GM19240 (cell line): ENCODE data around the gene GBP6.
"Not testable (repeated sequence)": the region's sequence is repeated elsewhere in the genome, so short reads cannot be mapped to it uniquely, and the experiment has no call there.

Experiments
- DNase-seq: peaks from one replicate; pipeline ENCODE4 v3.0.0; 2011; ENCODE audit warnings: low spot score; ENCODE audit not compliant: insufficient read length

Gene GBP6, protein sequence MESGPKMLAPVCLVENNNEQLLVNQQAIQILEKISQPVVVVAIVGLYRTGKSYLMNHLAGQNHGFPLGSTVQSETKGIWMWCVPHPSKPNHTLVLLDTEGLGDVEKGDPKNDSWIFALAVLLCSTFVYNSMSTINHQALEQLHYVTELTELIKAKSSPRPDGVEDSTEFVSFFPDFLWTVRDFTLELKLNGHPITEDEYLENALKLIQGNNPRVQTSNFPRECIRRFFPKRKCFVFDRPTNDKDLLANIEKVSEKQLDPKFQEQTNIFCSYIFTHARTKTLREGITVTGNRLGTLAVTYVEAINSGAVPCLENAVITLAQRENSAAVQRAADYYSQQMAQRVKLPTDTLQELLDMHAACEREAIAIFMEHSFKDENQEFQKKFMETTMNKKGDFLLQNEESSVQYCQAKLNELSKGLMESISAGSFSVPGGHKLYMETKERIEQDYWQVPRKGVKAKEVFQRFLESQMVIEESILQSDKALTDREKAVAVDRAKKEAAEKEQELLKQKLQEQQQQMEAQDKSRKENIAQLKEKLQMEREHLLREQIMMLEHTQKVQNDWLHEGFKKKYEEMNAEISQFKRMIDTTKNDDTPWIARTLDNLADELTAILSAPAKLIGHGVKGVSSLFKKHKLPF

DNA sequence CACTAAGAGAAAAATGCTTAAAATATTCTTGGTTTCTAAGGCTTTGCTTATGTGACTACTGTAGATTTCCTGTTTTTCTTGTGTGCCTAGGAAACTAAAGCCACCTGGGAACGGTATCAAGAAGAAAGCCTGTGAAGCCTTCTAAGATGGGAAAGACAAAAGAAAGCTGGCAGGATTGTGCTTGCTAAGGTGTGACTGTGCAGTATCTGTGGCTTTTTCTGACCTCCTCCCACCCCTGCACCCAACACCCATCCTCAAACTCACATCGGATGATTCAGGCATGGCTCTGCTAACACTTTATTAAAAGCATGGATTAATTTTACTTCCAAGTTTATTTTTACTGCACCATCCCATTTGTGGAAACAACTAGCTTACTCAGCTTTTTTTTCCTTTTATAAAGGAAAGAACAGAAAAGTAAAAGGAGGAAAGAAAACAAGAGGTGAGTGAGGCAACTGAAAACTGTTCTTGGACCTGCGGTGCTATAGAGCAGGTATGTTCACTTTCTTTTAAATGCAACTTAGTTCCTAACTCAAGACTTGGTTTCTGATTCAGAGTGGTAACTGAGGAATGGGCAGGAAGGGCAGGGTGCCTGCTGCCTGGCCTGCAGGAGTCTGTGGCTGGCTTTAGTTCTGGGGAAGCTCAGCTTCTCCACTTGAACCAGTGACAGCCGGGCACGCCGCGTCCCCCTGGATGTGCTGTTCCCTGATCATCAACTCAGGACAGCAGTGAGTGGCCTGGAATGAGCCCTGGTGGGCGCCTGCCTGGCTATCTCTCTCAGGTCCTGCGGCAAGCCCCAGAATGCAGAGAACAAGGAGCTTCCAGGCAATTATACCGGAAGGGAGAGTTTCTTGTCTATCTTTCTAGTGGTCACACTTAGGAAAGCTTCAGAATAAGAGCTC lies at the start of gene GBP6:
TSS of gene GBP6 (plus strand) at position 422 of the 899 bp plus-strand sequence. CDS start 4,493 bp downstream, outside the sequence.
- DNase-seq: no peak

DNA sequence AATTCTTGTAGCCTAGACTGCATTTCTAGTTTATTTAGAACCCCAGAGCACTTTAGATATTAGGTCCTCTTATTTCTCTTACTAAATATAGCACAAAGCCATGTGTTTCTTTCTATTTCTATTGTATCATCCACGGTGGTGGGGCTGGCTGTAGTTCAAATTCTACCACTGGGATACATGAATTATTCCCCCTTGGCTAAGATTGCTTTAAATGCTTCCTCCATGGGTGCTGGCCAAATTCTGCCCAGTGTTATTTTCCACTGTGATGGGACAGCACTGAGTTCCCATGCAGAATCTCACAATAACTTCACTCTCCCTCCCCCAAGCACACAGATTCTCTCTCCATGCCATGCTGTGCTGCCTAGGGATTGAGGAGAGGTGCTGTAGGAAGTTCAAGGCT lies 41.5 kb upstream of the GBP6 start:
- DNase-seq: no peak

DNA sequence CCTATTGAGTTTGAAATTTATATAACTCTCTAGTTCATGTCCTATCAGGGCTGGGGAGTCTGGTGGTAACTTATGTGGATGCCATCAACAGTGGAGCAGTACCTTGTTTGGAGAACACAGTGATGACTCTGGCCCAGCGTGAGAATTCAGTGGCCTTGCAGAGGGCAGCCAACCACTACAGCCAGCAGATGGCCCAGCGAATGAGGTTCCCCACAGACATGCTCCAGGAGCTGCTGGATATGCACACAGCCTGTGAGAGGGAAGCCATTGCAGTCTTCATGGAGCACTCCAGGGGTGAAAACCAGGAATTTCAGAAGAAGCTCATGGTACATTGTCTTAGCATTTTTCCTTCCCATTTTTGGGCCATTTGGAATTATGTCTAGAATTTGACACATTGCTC lies 32.0 kb upstream of the GBP6 start:
- DNase-seq: no peak

DNA sequence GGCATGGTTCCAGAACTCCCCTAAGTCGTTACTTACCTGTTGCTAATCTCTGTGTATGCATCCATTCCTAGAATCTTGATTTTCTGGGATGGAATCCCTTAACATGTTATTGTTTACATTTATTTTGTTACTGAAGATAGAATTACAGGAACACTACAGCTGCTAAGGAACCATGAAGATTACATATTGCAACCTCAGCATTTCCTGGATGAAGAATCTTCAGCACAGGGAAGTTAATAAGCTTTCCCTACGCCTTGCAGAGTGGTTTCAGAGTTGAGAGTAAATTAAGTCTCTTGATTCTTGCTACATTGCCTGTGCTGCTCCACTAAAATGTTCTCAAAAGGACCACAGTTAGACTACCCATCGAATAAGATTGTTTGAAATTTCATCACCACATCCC lies 31.4 kb upstream of the GBP6 start:
- no peak for DNase-seq

DNA sequence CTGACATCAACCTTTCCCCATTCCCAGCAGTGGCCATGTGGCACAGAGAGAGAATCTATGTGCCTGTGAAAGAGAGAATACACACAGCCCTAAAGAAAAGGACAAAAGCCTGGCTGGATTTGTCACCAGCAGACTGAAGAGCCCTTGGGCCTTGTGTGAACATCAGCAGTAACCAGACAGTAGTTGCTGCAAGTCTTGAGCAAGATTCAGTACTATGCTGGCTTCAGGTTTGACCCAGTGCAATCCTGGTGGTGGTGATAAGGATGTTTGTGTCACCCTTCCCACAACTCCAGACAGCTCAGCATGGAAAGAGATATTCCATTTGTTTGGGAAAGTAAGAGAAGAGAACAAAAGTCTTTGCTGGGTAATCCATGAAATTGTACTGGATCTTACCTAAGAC lies 28.4 kb upstream of the GBP6 start:
- no peak for DNase-seq

DNA sequence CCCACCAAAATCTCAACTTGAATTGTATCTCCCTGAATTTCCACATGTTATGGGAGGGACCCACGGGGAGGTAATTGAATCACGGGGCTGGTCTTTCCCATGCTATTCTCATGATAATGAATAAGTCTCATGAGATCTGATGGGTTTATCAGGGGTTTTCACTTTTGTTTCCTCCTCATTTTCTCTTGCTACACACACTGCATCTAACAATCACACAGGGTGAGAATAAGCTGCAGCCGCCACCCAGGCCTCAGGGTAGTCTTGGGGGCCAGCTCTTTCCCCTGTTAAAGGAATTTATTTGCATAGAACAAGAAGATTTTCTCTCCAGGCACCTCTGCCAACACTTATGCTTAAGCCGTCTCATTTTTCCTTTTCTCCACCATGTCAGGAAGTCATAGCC lies 26.0 kb upstream of the GBP6 start:
- no peak for DNase-seq

DNA sequence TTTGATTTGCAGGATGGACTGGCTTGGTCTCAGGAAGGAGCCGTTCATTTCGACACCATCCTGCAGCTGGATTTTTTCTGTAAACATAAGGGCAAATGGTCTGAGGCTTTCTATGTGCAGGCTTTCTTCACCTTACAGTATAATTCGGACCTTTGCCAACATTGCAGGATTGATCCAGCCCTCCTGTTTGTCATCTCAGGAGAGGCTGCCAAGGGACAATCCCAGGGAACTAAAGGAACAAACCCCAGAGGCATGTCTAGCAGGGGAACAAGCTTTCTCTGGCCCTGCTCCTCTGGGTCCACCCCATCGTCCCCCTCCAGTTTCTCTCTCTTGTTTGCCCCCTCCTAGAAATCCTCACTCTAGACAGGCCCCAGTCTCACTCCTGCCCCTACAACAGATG lies 24.8 kb upstream of the GBP6 start:
- no peak for DNase-seq

DNA sequence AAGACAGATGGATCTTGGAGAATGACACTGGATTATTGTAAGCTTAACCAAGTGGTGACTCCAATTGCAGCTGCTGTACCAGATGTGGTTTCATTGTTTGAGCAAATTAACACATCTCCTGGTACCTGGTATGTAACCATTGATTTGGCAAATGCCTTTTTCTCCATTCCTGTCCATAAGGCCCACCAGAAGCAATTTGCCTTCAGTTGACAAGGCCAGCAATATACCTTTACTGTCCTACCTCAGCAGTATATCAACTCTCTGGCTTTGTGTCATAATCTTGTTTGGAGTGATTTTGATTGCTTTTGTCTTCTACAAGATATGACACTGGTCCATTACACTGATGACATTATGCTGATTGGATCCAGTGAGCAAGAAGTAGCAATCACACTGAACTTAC lies 18.4 kb upstream of the GBP6 start:
- not testable (repeated sequence) for DNase-seq

DNA sequence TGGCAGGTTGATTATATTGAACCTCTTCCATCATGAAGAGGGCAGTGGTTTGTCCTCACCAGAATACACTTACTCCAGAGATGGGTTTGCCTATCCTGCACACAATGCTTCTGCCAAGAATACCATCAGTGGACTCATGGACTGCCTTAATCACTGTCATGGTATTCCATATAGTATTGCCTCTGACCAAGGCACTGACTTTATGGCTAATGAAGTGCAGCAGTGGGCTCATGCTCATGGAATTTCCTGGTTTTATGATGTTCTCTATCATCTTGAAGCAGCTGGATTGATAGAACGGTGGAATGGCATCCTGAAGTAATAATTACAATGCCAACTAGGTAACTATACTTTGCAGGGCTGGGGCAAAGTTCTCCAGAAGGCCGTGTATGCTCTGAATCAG lies 16.6 kb upstream of the GBP6 start:
- no peak for DNase-seq

DNA sequence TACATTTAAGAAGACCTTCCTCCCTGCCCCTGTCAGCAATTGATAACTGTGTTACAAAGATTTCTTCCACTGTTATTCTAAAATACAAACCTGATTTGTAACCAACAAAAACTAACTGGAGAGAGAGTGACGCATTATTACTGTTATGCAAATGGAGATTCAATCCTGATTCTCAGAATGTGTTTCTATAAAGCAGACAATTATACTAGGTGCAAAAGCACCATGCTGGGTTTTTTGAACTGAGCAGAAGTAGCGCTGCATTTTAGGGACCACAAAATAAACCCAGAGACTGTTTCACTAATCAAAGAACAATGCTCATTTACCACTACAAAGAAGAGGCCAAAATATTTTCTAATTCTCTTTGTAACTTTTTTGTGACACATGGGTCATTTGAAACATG lies 13.6 kb upstream of the GBP6 start:
- no peak for DNase-seq

DNA sequence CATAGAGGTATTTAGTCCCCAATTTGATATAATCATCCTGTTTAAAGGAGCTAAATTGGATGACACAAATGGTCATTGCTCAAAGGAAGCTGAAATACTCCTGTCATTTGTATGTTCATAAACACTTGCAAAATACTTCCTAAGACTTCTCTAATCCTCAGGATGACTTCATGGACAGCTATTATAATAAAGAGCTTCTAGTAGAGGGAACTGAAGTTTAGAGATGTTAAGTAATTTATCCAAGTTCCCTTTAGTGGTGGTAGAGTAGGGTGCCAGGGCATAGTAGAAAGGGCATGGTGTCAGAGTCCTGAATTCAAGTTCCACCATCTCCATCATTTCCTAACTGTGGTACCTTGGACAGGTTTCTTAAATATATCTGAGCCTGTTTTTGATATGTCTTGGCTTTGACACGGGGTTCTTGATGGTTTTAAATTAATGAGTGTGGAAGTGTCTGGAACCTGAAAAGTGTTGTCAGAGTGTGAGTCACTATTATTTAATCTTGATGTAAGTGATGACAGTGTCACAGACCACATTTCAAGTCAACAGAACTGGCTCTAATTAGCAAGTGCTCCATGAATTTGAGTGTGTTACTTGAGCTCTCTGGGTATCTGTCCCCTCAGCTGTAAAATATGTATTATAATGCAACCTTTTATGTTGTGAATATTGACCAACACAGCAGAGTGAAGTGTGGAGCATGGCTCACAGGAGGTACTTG lies 12.1 kb upstream of the GBP6 start:
- DNase-seq: no peak

DNA sequence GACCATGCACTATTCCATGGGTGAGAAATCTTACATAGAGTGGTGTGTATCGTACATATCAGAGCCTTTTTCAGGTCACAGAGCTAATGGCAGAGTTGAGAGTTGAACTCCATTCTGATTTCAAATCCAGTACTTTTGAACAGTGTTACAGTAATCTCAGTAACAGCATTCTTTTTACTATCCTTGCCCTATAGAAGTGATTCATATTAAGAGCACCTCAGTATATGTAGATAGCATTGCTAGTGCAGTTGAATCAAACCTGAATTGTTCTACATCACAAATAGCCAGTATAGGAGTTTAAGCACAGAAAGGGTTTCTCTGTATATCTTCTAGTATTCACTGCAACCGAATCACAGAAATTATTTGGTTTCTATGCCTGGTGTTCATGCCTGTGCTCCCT lies 11.4 kb upstream of the GBP6 start:
- no peak for DNase-seq

DNA sequence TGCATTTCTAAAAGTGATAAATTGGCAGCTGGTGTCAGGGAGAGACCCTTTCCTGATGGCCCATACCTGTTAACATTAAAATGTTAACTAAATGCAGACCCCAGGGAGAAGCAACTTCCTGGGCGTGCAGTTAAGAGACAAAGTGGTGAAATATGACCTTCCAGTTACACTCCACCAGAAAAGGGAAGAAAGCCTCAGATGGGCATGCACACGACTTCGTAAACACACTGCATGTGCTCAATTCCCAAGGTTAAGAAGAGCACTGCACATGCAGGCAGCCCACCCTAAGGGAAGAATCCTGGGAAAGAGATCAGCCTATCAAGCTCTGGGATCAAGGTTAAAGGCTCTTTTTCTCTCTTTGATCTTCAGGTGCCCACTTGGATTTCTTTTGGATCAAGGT lies 9.7 kb upstream of the GBP6 start:
- DNase-seq: no peak

DNA sequence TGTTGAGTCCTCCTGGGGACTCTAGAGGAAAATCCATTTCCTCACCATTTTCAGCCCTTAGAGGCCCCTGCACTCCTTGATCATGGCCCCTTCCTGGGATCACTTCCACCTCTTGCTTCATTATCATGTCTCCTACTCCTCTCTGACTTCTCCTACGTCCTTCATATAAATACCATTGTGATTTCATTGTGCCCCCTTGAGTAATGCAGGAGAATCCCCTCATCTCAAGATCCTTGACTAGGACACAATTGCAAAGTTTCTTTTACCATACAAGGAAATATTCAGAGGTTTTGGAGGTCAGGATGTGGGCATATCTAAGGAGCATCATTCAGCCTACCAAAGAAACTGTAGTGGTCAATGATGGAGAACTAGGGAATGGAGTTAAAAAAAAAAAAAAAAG lies 8.8 kb upstream of the GBP6 start:
- DNase-seq: no peak

DNA sequence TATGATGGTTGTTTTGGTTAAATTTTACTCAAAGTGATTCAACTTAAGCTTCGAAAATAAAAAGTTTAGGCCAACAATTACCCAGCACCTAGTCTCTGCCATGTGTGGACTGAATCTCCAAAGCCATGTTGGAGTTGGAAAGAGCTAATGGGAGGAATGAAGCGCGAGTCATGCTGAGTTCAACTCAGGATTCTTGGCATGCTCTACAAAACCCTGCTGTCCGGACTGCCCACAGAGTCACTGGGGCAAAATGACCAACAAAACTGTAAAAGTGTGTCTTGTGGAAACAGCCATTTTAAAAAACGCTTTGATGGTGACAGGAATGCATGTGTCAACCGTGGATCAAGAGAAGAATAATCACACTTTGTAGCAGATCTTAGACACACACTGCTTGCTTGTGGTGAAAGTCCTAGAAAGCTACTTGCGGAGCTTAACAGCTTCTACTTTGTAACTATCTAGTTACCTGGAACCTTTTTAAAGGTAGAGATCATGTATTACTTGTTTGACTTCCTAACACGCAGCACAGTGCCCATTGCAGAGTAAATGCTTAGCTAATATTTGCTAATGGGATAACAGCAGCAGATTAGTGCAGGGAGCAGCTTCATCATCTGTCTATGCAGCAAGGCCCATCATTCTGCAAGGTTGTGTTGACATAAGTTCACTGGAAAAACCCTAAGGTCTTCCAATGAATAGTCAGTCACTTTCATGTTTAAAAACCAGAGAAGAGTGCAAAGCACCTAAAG lies 7.0 kb upstream of the GBP6 start:
- no peak for DNase-seq

DNA sequence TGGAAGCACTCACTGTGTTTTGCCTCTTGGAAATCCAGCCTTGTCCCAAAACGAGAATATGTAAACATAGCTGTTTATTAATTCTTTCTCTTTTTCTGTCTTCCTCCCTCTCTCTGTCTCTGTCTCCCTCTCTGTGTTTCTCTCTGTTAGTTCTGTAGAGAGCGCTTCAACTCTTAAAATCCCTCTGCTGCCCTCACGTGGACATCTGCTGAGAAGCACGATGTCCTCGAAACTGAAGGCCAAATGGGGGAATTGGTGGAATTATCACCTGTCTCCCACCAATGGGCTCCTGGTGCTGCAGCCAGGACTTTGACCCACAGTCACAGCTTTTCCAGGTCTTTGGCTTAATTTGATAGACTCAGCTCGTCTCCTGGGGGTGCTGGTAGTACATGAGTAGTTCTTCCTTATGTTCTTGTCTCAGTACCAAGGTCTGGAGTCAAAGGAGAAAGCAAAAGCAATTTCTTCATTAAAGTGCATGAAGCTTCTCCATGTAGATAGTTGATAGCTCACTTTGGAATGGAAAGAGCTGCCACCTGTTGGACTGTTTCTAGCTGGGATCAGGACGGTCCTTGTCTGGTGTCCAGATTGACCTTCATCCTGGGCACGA lies 5.5 kb upstream of the GBP6 start:
- DNase-seq: peak; percentile 33

DNA sequence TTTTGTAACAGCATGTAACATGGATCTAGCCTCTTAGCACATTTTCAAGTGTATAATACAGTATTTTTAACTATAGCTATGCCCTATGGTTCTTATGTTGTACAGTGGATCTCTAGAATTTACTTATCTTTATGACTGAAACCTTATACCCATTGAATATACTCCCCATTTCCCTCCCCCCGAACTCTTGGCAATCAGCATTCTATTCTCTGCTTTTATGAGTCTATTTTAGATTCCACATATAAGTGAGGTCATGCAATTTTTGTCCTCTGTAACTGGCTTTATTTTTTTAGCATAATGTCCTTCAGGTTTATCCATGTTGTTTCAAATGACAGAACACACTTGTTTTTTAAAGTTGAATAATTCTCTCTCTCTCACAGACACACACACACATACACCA lies 3.1 kb upstream of the GBP6 start:
- DNase-seq: no peak

DNA sequence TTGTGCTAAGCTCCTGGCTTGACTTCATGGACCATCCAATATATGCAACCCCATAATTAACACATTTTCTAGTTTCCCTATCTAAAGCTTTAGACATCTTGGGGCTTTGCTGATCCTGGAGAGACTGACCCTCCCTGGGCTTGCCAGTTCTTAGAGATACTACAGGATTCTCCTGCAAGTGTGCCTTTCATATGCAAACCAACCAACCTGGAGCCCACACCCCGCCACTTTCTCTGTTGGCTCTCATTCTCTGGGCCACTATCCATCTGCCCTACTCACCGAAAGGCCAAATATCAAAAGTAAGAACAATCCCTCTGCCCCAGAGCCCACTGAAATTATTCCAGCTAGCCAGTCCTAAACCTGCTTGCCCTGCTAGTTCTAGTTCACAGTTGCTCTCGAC lies 2.2 kb upstream of the GBP6 start:
- DNase-seq: no peak

DNA sequence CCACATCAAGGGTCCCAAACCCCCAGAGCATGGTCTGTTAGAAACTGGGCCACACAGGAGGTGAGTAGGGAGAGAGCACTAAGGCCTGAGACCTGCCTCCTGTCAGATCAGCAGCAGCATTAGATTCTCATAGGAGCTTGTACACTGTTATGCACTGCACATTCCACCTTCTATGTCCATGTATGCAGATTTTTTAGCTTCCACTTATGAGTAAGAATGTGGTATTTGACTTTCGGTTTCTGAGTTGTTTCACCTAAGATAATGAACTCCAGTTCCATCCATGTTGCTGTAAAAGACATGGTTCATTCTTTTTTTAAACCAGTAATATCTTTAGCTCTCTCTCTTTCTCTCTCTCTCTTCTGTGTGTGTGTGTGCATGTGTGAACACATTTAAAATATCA lies 663 bp upstream of the GBP6 start:
- DNase-seq: no peak

DNA sequence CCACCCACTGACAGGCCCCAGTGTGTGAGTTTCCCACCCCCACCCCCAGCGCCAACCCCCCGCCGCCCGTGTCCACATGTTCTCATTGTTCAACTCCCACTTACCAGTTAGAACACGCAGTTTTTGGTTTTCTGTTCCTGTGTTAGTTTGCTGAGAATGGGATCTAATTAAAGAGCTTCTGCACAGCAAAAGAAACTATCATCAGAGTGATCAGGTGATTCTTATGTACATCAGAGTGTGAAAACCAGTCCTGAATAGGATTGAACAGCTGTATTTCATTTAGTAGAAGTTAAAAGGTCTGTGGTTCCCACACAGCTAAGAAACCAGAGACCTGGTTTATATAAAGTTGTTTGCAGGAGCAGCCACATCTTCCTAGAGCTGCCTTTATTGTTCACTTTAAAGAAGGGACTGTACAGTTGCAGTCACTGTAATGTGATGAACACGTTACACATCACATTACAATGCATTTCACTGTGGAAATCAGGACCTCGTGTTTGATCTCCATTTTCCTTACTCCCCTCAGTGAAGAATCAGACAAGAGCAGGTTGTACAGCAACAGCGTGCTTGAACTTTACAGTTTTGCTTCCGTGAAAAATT lies 1.2 kb downstream of the GBP6 start:
- no peak for DNase-seq
